Heart right ventricle (tissue), 16 donors: ENCODE results near the gene SETD1A. TPM values are rescaled to one million over a fixed set of nuclear protein-coding genes. Genes with fewer than 3 reads are reported as not detected.
"Not testable (repeated sequence)": the region's sequence is repeated elsewhere in the genome, so short reads cannot be mapped to it uniquely, and the experiment has no call there.

ENCODE experiments used
- ATAC-seq, 8 donors: fragments of 200-7000 bp; cut with Tn5 transposase; one replicate each; pipeline ENCODE4 v1.9.1; 2020; ENCODE audit warnings: mild to moderate bottlenecking in 8 of 8, moderate library complexity in 8 of 8, moderate number of reproducible peaks in 1 of 8
- DNase-seq, 2 donors: peaks; one replicate each; pipeline ENCODE4 v3.0.0-alpha.2; 2020
- H3K27ac ChIP-seq, 10 donors: fragments of 200-600 bp; sonication (generic) in 2 of 10; one replicate each; pipeline versions ENCODE4 v1.5.0 to v1.8.0; 2020 to 2022; ENCODE audit warnings: mild to moderate bottlenecking in 3 of 10
- H3K27me3 ChIP-seq, 7 donors: fragments of 200-600 bp; one replicate each; pipeline ENCODE4 v1.8.0; 2021 to 2022; ENCODE audit warnings: mild to moderate bottlenecking in 2 of 7
- H3K36me3 ChIP-seq, 9 donors: fragments of 200-600 bp; sonication (generic) in 1 of 9; one replicate each; pipeline versions ENCODE4 v1.5.0 to v1.8.0; 2020 to 2022; ENCODE audit warnings: mild to moderate bottlenecking in 2 of 9
- H3K4me1 ChIP-seq, 9 donors: fragments of 200-600 bp; sonication (generic) in 1 of 9; one replicate each; pipeline versions ENCODE4 v1.5.0 to v1.8.0; 2020 to 2022; ENCODE audit warnings: mild to moderate bottlenecking in 4 of 9
- H3K4me3 ChIP-seq, 10 donors: fragments of 200-600 bp; sonication (generic) in 2 of 10; one replicate each; pipeline versions ENCODE4 v1.5.0 to v1.8.0; 2020 to 2022; ENCODE audit warnings: mild to moderate bottlenecking in 7 of 10, moderate library complexity in 2 of 10
- H3K9me3 ChIP-seq, 11 donors: fragments of 200-600 bp in 10 of 11; sonication (generic) in 2 of 11; one replicate each; pipeline versions ENCODE4 v1.5.0 to v1.8.0; 2013 to 2022; ENCODE audit warnings: mild to moderate bottlenecking in 2 of 11, control low read depth in 1 of 11, moderate library complexity in 1 of 11
- CTCF ChIP-seq, 9 donors: fragments of 200-600 bp; sonication (generic) in 2 of 9; IDR thresholded peaks; one replicate each; pipeline versions ENCODE4 v1.5.0 to v1.8.0; 2021 to 2022; ENCODE audit warnings: antibody characterized with exemption in 9 of 9, mild to moderate bottlenecking in 5 of 9, moderate library complexity in 1 of 9
- WGBS, 2 donors: extraction: QIAGEN DNeasy Blood & Tissue Kit; methylation state at CpG; one replicate each; pipeline ENCODE4 v1.1.7; 2013; ENCODE audit warnings: inconsistent platforms in 1 of 2; 5-methylcytosine and 5-hydroxymethylcytosine counted together
- intact Hi-C, 10 donors: fragments of 100-400 bp; cut with DNase I; formaldehyde crosslinking; loops; one replicate each; pipeline versions ENCODE4 v1.11.1 to v1.14.2; 2022
- polyA plus RNA-seq, 2 donors: library from polyadenylated mRNA; stranded (reverse); fragments of 200-250 nt; gene quantifications; one replicate each; pipeline ENCODE4 v1.2.3, GENCODE V29; 2013
- total RNA-seq, 10 donors: library from RNA; stranded (reverse); fragmentation: NEBNext Ultra II Directional in 3 of 10; extraction: Animal tissue kit (Norgen Biotek cat#: 25700) in 3 of 10; gene quantifications; one replicate each; pipeline versions ENCODE4 v1.2.1 to v1.2.4, GENCODE V29; 2021 to 2023
- donor health status: Arrhythmogenic right ventricular cardiomyopathy.
- donor health status: ischemic (EF 13 %, LVEDD 7.1; RV severe dilation, severe dysfunction).
- donor health status: healthy with polysubstance abuse.
- donor health status: DM: no; HTN: yes; CAD: no.
- donor health status: DM: no; HTN: no; CAD: no.
- donor health status: ischemic (EF 25% LVEDD 6.9; RV normal size, moderate dysfunction).
- donor health status: ischemic (EF 25% LVEDD 5.7; RV mildly dilated, moderate dysfunction).
- donor health status: healthy.
- donor health status: DM: yes; HTN: yes; CAD: no.
- donor health status: Ischemic cardiomyopathy.
- donor health status: ischemic (EF 35%, LVEDD 5.7; RV mildly dilated, moderate dysfunction).
- donor health status: nonischemic (EF 11% LVEDD 7.7; RV severe dilation, severe dysfunction).
- donor health status: DM: yes; HTN: yes; CAD: no.
- donor health status: PGD.
- donor health status: ischemic (EF 29% LVEDD 5.4; RV normal size, mild dysfunction).
- donor health status: nonischemic (EF 23%, LVEDD 6.1; RV moderate dilation, normal function).

The SETD1A gene
- total and polyA plus RNA-seq, 12 donors = 5.8 to 11.4 (median 9.2) TPM

DNA sequence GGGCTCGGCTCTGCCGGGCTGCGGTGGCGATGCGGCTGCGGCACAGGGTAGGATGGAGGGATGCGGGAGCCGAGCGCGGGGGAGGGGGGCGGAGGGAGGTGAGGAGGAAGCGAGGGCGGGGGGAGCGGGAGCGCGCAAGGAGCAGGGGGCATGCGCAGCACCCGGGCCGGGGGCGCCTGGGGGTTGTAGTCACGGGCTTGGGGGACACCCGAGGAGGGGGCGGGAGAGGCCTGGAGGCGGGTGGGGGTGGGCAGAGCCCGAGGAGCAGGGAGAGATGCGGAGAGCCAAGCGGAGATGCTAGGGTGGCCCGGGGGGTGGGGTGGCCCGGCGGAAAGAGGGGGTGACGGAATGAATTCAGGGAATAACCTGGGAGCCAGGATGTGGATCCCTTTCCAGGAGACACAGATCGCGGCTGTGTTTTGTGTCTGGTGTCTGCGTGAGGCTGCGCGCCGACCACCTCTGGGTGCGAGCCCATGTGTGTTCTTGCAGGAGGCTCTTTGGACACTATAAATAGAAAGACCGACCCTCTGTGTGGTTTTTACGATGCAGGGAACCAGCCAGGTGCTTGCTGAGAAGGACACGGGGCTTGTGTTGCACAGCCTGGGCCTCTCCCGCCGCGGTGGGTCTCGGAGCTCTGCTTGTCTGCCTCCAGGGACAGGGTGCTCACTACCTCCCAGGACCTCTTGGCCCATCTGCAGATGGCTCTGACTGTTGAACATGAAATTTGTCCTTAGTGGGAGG lies 53.2 kb downstream of the SETD1A start, which contains the start of gene STX1B:
TSS of gene STX1B (minus strand) at position 54 of the 741 bp plus-strand sequence. CDS start 242 bp downstream, outside the sequence.
- intact Hi-C loops = no loop called here
- WGBS, 2 donors = 10 to 12% methylated on average over 31 to 44 of the region's 45 CpGs
- DNase-seq (no peak), ATAC-seq (no peak)
- no peak within 1 kb of the TSS for H3K27ac ChIP-seq
- TF ChIP-seq CTCF (IDR thresholded peaks at IDR 0.05) = no peak
- no peaks in the 10 kb centered on the region for H3K9me3 ChIP-seq
- H3K4me1 ChIP-seq = peaks cover 0 to 6% (median 0%) of the 10 kb centered on the region in 9 donors
- peak within 1 kb of the TSS in 3 of 10 donors; percentile 8 to 21 (median 11) for H3K4me3 ChIP-seq
- H3K27me3 ChIP-seq = peaks cover 20 to 80% (median 60%) of the 10 kb centered on the region in 7 donors
- H3K36me3 ChIP-seq = no peaks in the 10 kb centered on the region

DNA sequence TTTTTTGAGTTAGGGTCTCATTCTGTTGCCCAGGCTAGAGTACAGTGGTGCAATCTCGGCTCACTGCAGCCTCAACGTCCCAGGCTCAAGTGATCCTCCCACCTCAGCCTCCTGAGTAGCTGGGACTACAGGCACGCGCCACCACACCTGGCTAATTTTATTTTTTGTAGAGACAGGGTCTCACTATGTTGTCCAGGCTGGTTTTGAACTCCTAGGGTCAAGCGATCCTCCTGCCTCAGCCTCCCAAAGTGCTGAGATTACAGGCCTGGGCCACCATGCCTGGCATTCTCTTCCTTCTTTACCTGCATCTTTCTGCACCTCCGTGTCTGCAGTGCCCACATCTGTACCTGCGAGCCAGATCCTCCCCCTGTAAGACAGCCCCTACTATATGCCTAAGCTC lies 54.3 kb downstream of the SETD1A start:
- H3K4me1 ChIP-seq, ATAC-seq, intact Hi-C loops, DNase-seq, H3K27ac ChIP-seq, H3K36me3 ChIP-seq, H3K9me3 ChIP-seq, H3K4me3 ChIP-seq: not testable (repeated sequence)
- H3K27me3 ChIP-seq = peaks cover 20 to 82% (median 55%) of the 10 kb centered on the region in 7 donors
- WGBS, 2 donors = 81 to 82% methylated on average over 7 of the region's 7 CpGs

DNA sequence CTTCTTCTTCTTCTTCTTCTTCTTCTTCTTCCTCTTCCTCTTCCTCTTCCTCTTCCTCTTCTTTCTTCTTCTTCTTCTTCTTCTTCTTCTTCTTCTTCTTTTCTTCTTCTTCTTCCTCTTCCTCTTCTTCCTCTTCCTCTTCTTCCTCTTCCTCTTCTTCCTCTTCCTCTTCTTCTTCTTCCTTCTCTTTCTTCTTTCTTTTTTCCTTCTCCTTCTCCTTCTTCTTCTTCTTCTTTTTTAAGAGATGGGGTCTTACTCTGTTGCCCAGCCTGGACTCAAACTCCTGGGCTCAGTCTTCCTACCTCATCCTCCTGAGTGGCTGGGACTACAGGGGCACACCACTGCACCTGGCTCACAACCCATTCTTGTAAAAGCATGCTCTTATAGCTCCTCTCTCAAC lies 55.7 kb downstream of the SETD1A start:
- H3K9me3 ChIP-seq, H3K4me3 ChIP-seq, DNase-seq, H3K4me1 ChIP-seq, ATAC-seq, intact Hi-C loops, H3K27ac ChIP-seq, H3K36me3 ChIP-seq: not testable (repeated sequence)
- peaks cover 20 to 68% (median 43%) of the 10 kb centered on the region in 7 donors for H3K27me3 ChIP-seq

- intact Hi-C loops = no loop called here
Observed at GRCh38 chr16:31016018-31016417, 58.5 kb downstream of the SETD1A start.

DNA sequence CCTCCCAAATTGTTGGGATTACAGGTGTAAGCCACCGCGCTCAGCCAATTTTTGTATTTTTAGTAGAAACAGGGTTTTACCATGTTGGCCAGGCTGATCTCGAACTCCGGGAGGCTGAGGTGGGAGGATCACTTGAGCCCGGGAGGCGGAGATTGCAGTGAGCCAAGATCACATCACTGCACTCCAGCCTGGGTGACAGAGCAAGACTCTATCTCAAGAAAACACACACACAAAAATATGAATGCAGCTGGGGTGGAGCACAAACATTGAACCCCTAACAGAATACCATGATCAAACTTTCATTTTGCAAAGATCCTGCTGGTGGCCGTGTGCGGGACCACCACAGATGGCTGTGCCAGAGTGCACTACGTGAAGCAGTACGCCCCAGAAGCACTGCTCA lies 60.2 kb downstream of the SETD1A start:
- intact Hi-C loops, H3K27ac ChIP-seq: not testable (repeated sequence)

More at GRCh38 chr16:31016018-31016417, 58.5 kb downstream of the SETD1A start:
- no peak for DNase-seq
- H3K9me3 ChIP-seq = no peaks in the 10 kb centered on the region
- TF ChIP-seq CTCF (IDR thresholded peaks at IDR 0.05) = no peak
- H3K27ac ChIP-seq = no peak overlapping the region
- no peak for ATAC-seq
- H3K36me3 ChIP-seq = no peaks in the 10 kb centered on the region
- H3K4me3 ChIP-seq = no peak overlapping the region
- 63 to 68% methylated on average over 6 of the region's 6 CpGs for WGBS, 2 donors
- H3K4me1 ChIP-seq = peaks cover 0 to 1% (median 0%) of the 10 kb centered on the region in 9 donors
- H3K27me3 ChIP-seq = peaks cover 9 to 44% (median 18%) of the 10 kb centered on the region in 7 donors

DNA sequence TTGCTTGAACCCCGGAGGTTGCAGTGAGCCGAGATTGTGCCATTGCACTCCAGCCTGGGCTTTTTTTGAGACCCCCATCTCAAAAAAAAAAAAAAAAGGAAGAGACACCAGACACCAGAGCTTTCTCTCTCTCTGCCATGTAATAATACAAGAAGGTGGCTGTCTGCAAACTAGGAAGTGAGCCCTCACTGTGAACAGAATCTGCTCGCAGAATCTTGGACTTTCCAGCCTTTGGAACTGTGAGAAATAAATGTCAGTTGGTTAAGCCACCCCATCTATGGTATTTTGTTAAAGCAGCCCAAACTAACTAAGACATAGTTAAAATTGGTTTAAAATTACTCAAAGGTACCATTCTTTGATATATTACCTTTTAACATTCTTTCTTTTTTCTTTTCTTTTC lies 63.0 kb downstream of the SETD1A start:
- WGBS, 2 donors = 93 to 94% methylated on average over 3 of the region's 3 CpGs
- Histone ChIP-seq H3K4me1 (peaks cover 0 to 9% (median 0%) of the 10 kb centered on the region in 9 donors), H3K27me3 (peaks cover 0 to 12% (median 0%) of the 10 kb centered on the region in 7 donors), H3K4me3 (no peak overlapping the region), H3K9me3 (no peaks in the 10 kb centered on the region), H3K36me3 (no peaks in the 10 kb centered on the region), H3K27ac (no peak overlapping the region)
- TF ChIP-seq CTCF (IDR thresholded peaks at IDR 0.05) = no peak
- ATAC-seq (no peak), DNase-seq (no peak)
- intact Hi-C loops = no loop called here

More for the DNA sequence above, 60.2 kb downstream of the SETD1A start:
- H3K4me3 ChIP-seq, H3K9me3 ChIP-seq, H3K36me3 ChIP-seq, DNase-seq, ATAC-seq, H3K4me1 ChIP-seq: not testable (repeated sequence)
- peaks cover 0 to 29% (median 4%) of the 10 kb centered on the region in 7 donors for H3K27me3 ChIP-seq
- 92 to 93% methylated on average over 10 of the region's 10 CpGs for WGBS, 2 donors
